Gastroesophageal sphincter (tissue), 4 donors: ENCODE measurements around the gene MAPKAPK3. TPM values are rescaled to one million over a fixed set of nuclear protein-coding genes. Genes with fewer than 3 reads are reported as not detected.
"Not testable (repeated sequence)": the region's sequence is repeated elsewhere in the genome, so short reads cannot be mapped to it uniquely, and the experiment has no call there.

Source experiments
- ATAC-seq: fragments of 150-250 bp; one replicate; pipeline ENCODE4 v1.9.1; 2016; ENCODE audit warnings: mild to moderate bottlenecking, moderate library complexity
- H3K27ac ChIP-seq, 4 donors: fragments of 200-600 bp; sonication (generic) in 3 of 4; 1 replicate in 3 of 4; 2 replicates in 1 of 4; pipeline ENCODE4 v1.5.1; 2016 to 2019
- H3K27me3 ChIP-seq: fragments of 200-600 bp; sonication (generic); one replicate; pipeline ENCODE4 v1.5.1; 2019
- H3K36me3 ChIP-seq, 2 donors: fragments of 200-600 bp; sonication (generic); one replicate each; pipeline ENCODE4 v1.5.1; 2019; ENCODE audit warnings: control low read depth in 1 of 2
- H3K4me1 ChIP-seq, 3 donors: fragments of 200-600 bp; sonication (generic); 1 replicate in 2 of 3; 2 replicates in 1 of 3; pipeline ENCODE4 v1.5.1; 2016 to 2019; ENCODE audit warnings: control low read depth in 2 of 3
- H3K4me3 ChIP-seq, 2 donors: fragments of 200-600 bp; sonication (generic); one replicate each; pipeline ENCODE4 v1.5.1; 2019; ENCODE audit warnings: mild to moderate bottlenecking in 1 of 2, moderate library complexity in 1 of 2
- H3K9me3 ChIP-seq, 3 donors: fragments of 200-600 bp; sonication (generic); one replicate each; pipeline ENCODE4 v1.5.1; 2017 to 2019; ENCODE audit warnings: control low read depth in 2 of 3
- CTCF ChIP-seq, 4 experiments: fragments of 200-600 bp in 2 of 4; fragments of 450-650 bp in 2 of 4; sonication (generic) in 1 of 4; IDR thresholded peaks; one replicate each; pipeline ENCODE4 v1.5.1; 2017 to 2019; ENCODE audit warnings: antibody characterized with exemption in 4 of 4, mild to moderate bottlenecking in 2 of 4, moderate library complexity in 2 of 4
- EP300 ChIP-seq: sonication (generic); formaldehyde crosslinking; IDR thresholded peaks from one replicate; pipeline ENCODE4 v1.6.1; 2017; ENCODE audit warnings: antibody characterized with exemption, mild to moderate bottlenecking
- POLR2A ChIP-seq, 2 donors: fragments of 450-650 bp; IDR thresholded peaks; one replicate each; pipeline ENCODE4 v1.6.1; 2017; ENCODE audit warnings: antibody characterized with exemption in 2 of 2, mild to moderate bottlenecking in 2 of 2, moderate library complexity in 1 of 2
- POLR2AphosphoS5 ChIP-seq: sonication (generic); formaldehyde crosslinking; IDR thresholded peaks from one replicate; pipeline ENCODE4 v1.6.1; 2017; ENCODE audit warnings: antibody characterized with exemption
- WGBS, 2 donors: methylation state at CpG; one replicate each; pipeline ENCODE4 v1.1.5; 2018; ENCODE audit warnings: low coverage in 1 of 2; 5-methylcytosine and 5-hydroxymethylcytosine counted together
- total RNA-seq, 4 donors: library from RNA; depleted of rRNA; stranded (reverse); fragments of >200 nt; gene quantifications; one replicate each; pipeline ENCODE4 v1.1.0, GENCODE V29; 2016

MAPKAPK3 gene
- total RNA-seq, 4 donors from 2014 or later, result 18.7 to 30.2 (median 22.4) TPM

GRCh38 chr3:50665081-50665840, 48.3 kb downstream of the MAPKAPK3 start:
- Histone ChIP-seq H3K27ac (no peak overlapping the region), H3K4me1 (no peaks in the 10 kb centered on the region), H3K4me3 (no peak overlapping the region), H3K9me3 (no peaks in the 10 kb centered on the region), H3K36me3 (no peaks in the 10 kb centered on the region), H3K27me3 (no peaks in the 10 kb centered on the region)
- WGBS, 2 donors, result 74 to 85% methylated on average over 5 of the region's 5 CpGs
- TF ChIP-seq EP300 (no peak), CTCF (IDR thresholded peaks at IDR 0.05) (no peak), POLR2A (IDR thresholded peaks at IDR 0.05) (no peak), POLR2AphosphoS5 (no peak)
- no peak for ATAC-seq

- H3K27me3 ChIP-seq, ATAC-seq, H3K4me3 ChIP-seq, H3K36me3 ChIP-seq, H3K27ac ChIP-seq, H3K9me3 ChIP-seq, H3K4me1 ChIP-seq: not testable (repeated sequence)
- WGBS, 2 donors, result 42% methylated on average over 4 of the region's 9 CpGs; no CpG with 5 or more reads in 1 of the 2 donors
Measured at GRCh38 chr3:50665841-50666115, 48.8 kb downstream of the MAPKAPK3 start.

- H3K4me1 ChIP-seq, result no peaks in the 10 kb centered on the region
- no peaks in the 10 kb centered on the region for H3K27me3 ChIP-seq
- no peaks in the 10 kb centered on the region for H3K9me3 ChIP-seq
- no peak overlapping the region for H3K27ac ChIP-seq
- TF ChIP-seq POLR2A (IDR thresholded peaks at IDR 0.05) (no peak), CTCF (IDR thresholded peaks at IDR 0.05) (no peak)
- no peak overlapping the region for H3K4me3 ChIP-seq
- no peak for ATAC-seq
- 13 to 17% methylated on average over 1 of the region's 1 CpG for WGBS, 2 donors
- H3K36me3 ChIP-seq, result no peaks in the 10 kb centered on the region
Measured at GRCh38 chr3:50666837-50667236, 49.9 kb downstream of the MAPKAPK3 start.

- H3K9me3 ChIP-seq, result no peaks in the 10 kb centered on the region
- H3K27me3 ChIP-seq, result no peaks in the 10 kb centered on the region
- no peaks in the 10 kb centered on the region for H3K36me3 ChIP-seq
- no peak for TF ChIP-seq POLR2AphosphoS5
- no peak for TF ChIP-seq POLR2A (IDR thresholded peaks at IDR 0.05)
- TF ChIP-seq CTCF (IDR thresholded peaks at IDR 0.05), result no peak
- TF ChIP-seq EP300, result no peak
- 38 to 71% methylated on average over 3 to 4 of the region's 4 CpGs for whole genome bisulfite sequencing, 2 donors
- no peak overlapping the region for H3K27ac ChIP-seq
- ATAC-seq, result no peak
- H3K4me3 ChIP-seq, result no peak overlapping the region
- peaks cover 0 to 20% (median 0%) of the 10 kb centered on the region in 3 donors for H3K4me1 ChIP-seq
Measured at GRCh38 chr3:50671331-50671730, 54.4 kb downstream of the MAPKAPK3 start.

- Histone ChIP-seq H3K27me3 (peaks cover 7% of the 10 kb centered on the region), H3K27ac (no peak overlapping the region), H3K4me1 (peaks cover 0 to 30% (median 0%) of the 10 kb centered on the region in 3 donors), H3K36me3 (no peaks in the 10 kb centered on the region), H3K9me3 (no peaks in the 10 kb centered on the region), H3K4me3 (no peak overlapping the region)
- no peak for ATAC-seq
- TF ChIP-seq CTCF (IDR thresholded peaks at IDR 0.05), result no peak
- no peak for TF ChIP-seq POLR2A (IDR thresholded peaks at IDR 0.05)
- no peak for TF ChIP-seq POLR2AphosphoS5
- no peak for TF ChIP-seq EP300
- WGBS, 2 donors, result 68 to 76% methylated on average over 3 of the region's 3 CpGs
Measured at GRCh38 chr3:50672656-50673055, 55.7 kb downstream of the MAPKAPK3 start.
